K562 (cell line): ENCODE measurements around the gene CYP17A1. TPM values are rescaled to one million over a fixed set of nuclear protein-coding genes. Genes with fewer than 3 reads are reported as not detected.

ENCODE experiments used
- ATAC-seq: fragments of 200-7000 bp; cut with Tn5 transposase; 3 replicates; pipeline ENCODE4 v1.9.1; 2020; ENCODE audit warnings: moderate library complexity
- BruUV-seq: library from RNA; stranded (reverse); fragments of 400-500 nt; replicated peaks from 2 replicates; lab custom pipeline; 2021; lab: Mats Ljungman, UMichigan
- CTCF ChIA-PET: fragments of 300-600 bp; formaldehyde crosslinking; extraction: SDS; loops from one replicate; lab custom pipeline; 2021; ENCODE audit warnings: low intra/inter-chr PET ratio; lab: Yijun Ruan, JAX
- POLR2A ChIA-PET: fragments of 300-600, 350-650 bp; sonication (Branson Sonifier 250); formaldehyde crosslinking; extraction: SDS; loops from one replicate; lab custom pipeline; 2021; ENCODE audit warnings: antibody characterized with exemption, inconsistent platforms; lab: Yijun Ruan, JAX
- DNase-seq, 4 experiments: peaks; one replicate each; pipeline versions ENCODE4 v3.0.0 to v3.0.0-alpha.2; 2011 to 2018; ENCODE audit warnings: low spot score in 3 of 4, mixed read lengths in 3 of 4; ENCODE audit errors: extremely low read depth in 1 of 4
- FAIRE-seq: peaks from 2 replicates; lab custom pipeline; 2011; peaks lifted over from hg19 to GRCh38; lab: Jason Lieb, UNC
- H2AFZ ChIP-seq: 2 replicates; pipeline ENCODE4 v1.6.0; 2011; ENCODE audit warnings: low read depth, low read length, control low read depth, inconsistent platforms
- H3K27ac ChIP-seq: fragments of 200-600 bp; 3 replicates; pipeline ENCODE4 v1.8.0; 2011; ENCODE audit warnings: low read depth, mild to moderate bottlenecking, control low read depth, inconsistent platforms, low read length, moderate library complexity, mixed read lengths; ENCODE audit errors: extremely low read depth
- H3K27me3 ChIP-seq, 2 experiments: fragments of 300-600 bp in 1 of 2; 2 replicates in 1 of 2; 3 replicates in 1 of 2; pipeline versions ENCODE4 v1.6.0 to v1.8.0; 2011; ENCODE audit warnings: inconsistent platforms in 2 of 2, low read length in 2 of 2, mild to moderate bottlenecking in 1 of 2, mixed read lengths in 1 of 2, moderate library complexity in 1 of 2; ENCODE audit not compliant: control insufficient read depth in 2 of 2, insufficient read depth in 2 of 2
- H3K36me3 ChIP-seq: fragments of 300-600 bp; 3 replicates; pipeline ENCODE4 v1.8.0; 2011; ENCODE audit warnings: mild to moderate bottlenecking, low read length, inconsistent platforms; ENCODE audit not compliant: control insufficient read depth, insufficient read depth
- H3K4me1 ChIP-seq, 2 experiments: fragments of 200-600 bp in 1 of 2; replicated peaks in 1 of 2; 2 replicates in 1 of 2; 3 replicates in 1 of 2; pipeline versions ENCODE4 v1.5.1 to v1.8.0; 2011; ENCODE audit warnings: inconsistent platforms in 2 of 2, low read length in 2 of 2, mild to moderate bottlenecking in 1 of 2, mixed read lengths in 1 of 2, moderate library complexity in 1 of 2; ENCODE audit not compliant: control insufficient read depth in 2 of 2, insufficient read depth in 2 of 2
- H3K4me2 ChIP-seq: 2 replicates; pipeline ENCODE4 v1.6.1; 2011; ENCODE audit warnings: low read length, control low read depth, inconsistent platforms, mixed read lengths; ENCODE audit not compliant: insufficient read depth
- H3K4me3 ChIP-seq: fragments of 200-600 bp; sonication (generic), shearing (Covaris generic); 2 replicates; pipeline ENCODE4 v1.5.1; 2016; ENCODE audit warnings: control low read depth, inconsistent platforms
- H3K79me2 ChIP-seq: fragments of 200-600 bp; 3 replicates; pipeline ENCODE4 v1.8.0; 2011; ENCODE audit warnings: low read length, inconsistent platforms; ENCODE audit not compliant: control insufficient read depth, insufficient read depth
- H3K9ac ChIP-seq, 2 experiments: 2 replicates each; pipeline versions ENCODE4 v1.6.0 to v1.6.1; 2011; ENCODE audit warnings: low read depth in 2 of 2, low read length in 2 of 2, control low read depth in 1 of 2, inconsistent platforms in 1 of 2, mild to moderate bottlenecking in 1 of 2, mixed read lengths in 1 of 2; ENCODE audit not compliant: insufficient read depth in 1 of 2
- H3K9me1 ChIP-seq: one replicate; pipeline ENCODE4 v1.6.0; 2011; ENCODE audit warnings: inconsistent platforms, mild to moderate bottlenecking, low read length, moderate library complexity; ENCODE audit not compliant: control insufficient read depth, insufficient read depth
- H3K9me3 ChIP-seq: replicated peaks from 2 replicates; pipeline ENCODE4 v1.5.1; 2011; ENCODE audit warnings: low read depth, low read length, inconsistent platforms; ENCODE audit not compliant: control insufficient read depth, insufficient read depth
- H4K20me1 ChIP-seq: replicated peaks from 2 replicates; pipeline ENCODE4 v1.6.1; 2011; ENCODE audit warnings: low read length, inconsistent platforms, mixed read lengths; ENCODE audit not compliant: control insufficient read depth, insufficient read depth
- ADNP ChIP-seq: fragments of 200-800 bp; sonication (Bioruptor generic); IDR thresholded peaks from 2 replicates; pipeline ENCODE4 v1.6.1; 2016; ENCODE audit warnings: missing genetic modification characterization, missing compliant biosample characterization
- CBX3 ChIP-seq, 2 experiments: IDR thresholded peaks; 1 replicate in 1 of 2; 2 replicates in 1 of 2; pipeline ENCODE4 v1.6.1; 2012; ENCODE audit warnings: inconsistent platforms in 2 of 2, low read length in 2 of 2, borderline replicate concordance in 1 of 2, control low read depth in 1 of 2
- COPS2 ChIP-seq: fragments of 450-650 bp; conservative IDR thresholded peaks from 2 replicates; pipeline ENCODE4 v1.6.1; 2016; ENCODE audit warnings: mild to moderate bottlenecking, moderate library complexity
- HEY1 ChIP-seq: fragments of 250-450 bp; sonication (Bioruptor Pico); IDR thresholded peaks from 2 replicates; pipeline ENCODE4 v1.5.0; 2020; ENCODE audit warnings: mild to moderate bottlenecking, moderate library complexity, borderline replicate concordance
- IFI16 ChIP-seq: fragments of 250-450 bp; sonication (Bioruptor Pico); IDR thresholded peaks from 2 replicates; pipeline ENCODE4 v2.1.2; 2022; ENCODE audit warnings: mild to moderate bottlenecking, inconsistent platforms
- JUNB ChIP-seq: fragments of 450-650 bp; formaldehyde crosslinking; conservative IDR thresholded peaks from 2 replicates; pipeline ENCODE4 v1.4.0; 2020; ENCODE audit warnings: mild to moderate bottlenecking
- MEIS2 ChIP-seq: fragments of 450-650 bp; IDR thresholded peaks from 2 replicates; pipeline ENCODE4 v1.6.1; 2014; ENCODE audit warnings: mild to moderate bottlenecking; ENCODE audit not compliant: partially characterized antibody
- NELFE ChIP-seq: IDR thresholded peaks from 2 replicates; pipeline ENCODE4 v1.6.1; 2011; ENCODE audit warnings: mild to moderate bottlenecking; ENCODE audit not compliant: insufficient read depth, insufficient read length
- WGBS: fragments of 100-300 bp; shearing (Covaris generic); methylation state at CpG from one replicate; pipeline ENCODE4 v1.1.6; 2016; ENCODE audit warnings: low coverage, mixed read lengths; ENCODE audit not compliant: insufficient coverage; ENCODE audit errors: missing lambda C conversion rate; 5-methylcytosine and 5-hydroxymethylcytosine counted together
- in situ Hi-C: fragments of 300-500 bp; cut with MboI; formaldehyde crosslinking; loops from 4 replicates; pipeline ENCODE4 v1.15.0; 2018; ENCODE audit warnings: inconsistent platforms, mixed read lengths
- intact Hi-C: fragments of 100-400 bp; cut with micrococcal nuclease; formaldehyde crosslinking; loops from 2 replicates; pipeline ENCODE4 v1.14.2; 2022
- polyA plus RNA-seq, 8 experiments: library from polyadenylated mRNA; depleted of rRNA in 4 of 8; stranded (reverse) in 5 of 8; unstranded in 3 of 8; fragments of >200 nt; fragmentation: Nextera tagmentation in 2 of 8; fragmentation: Illumina TruSeq in 1 of 8; extraction: Ambion mirVana in 2 of 8; extraction: Trizol in 1 of 8; gene quantifications; 2 replicates each; pipeline versions ENCODE4 v1.2.1 to v1.2.3, GENCODE V29; 2011 to 2014; ENCODE audit warnings: inconsistent platforms in 1 of 8, missing spikeins in 1 of 8
- total RNA-seq, 7 experiments: library from RNA; depleted of rRNA in 6 of 7; stranded (reverse); fragments of >200 nt in 6 of 7; fragmentation: Illumina TruSeq in 2 of 7; extraction: Trizol in 2 of 7; gene quantifications; 2 replicates each; pipeline versions ENCODE4 v1.2.1 to v1.2.3, GENCODE V29; 2011 to 2021; ENCODE audit warnings: low replicate concordance in 1 of 7

CYP17A1 gene
- total and polyA plus RNA-seq, 9 of the 15 experiments (the other 6 are each of a cell fraction or from before 2014, with no cell fraction given) = 2.3 TPM; not detected in 8

GRCh38 chr10:102795453-102796406 is 41.5 kb downstream of the CYP17A1 start:
- DNase-seq = no peak

More at GRCh38 chr10:102795453-102796406, 41.5 kb downstream of the CYP17A1 start:
- FAIRE-seq = no peak
- H2AFZ ChIP-seq = no peak overlapping the region
- H3K9me3 ChIP-seq = no peaks in the 10 kb centered on the region
- no peak overlapping the region for H3K4me2 ChIP-seq
- POLR2A ChIA-PET = interaction anchor here (1.2 kb wide), 1 partner anchor 25 kb away, joined by 3 read pairs; no protein-coding TSS in a partner anchor
- in situ Hi-C loops (no loop called here), intact Hi-C loops (no loop called here)
- no peaks in the 10 kb centered on the region for H3K79me2 ChIP-seq
- peak overlapping the region in 1 of 2 experiments; percentile 23; a peak in 1 of 4 replicates for H3K9ac ChIP-seq
- ATAC-seq = no peak
- H3K27me3 ChIP-seq = no peaks in the 10 kb centered on the region
- CTCF ChIA-PET = no interaction called here
- peaks cover 9% of the 10 kb centered on the region; the same call in 1 of the 3 replicates for H3K36me3 ChIP-seq
- WGBS = 69% methylated on average over 12 of the region's 15 CpGs
- H3K27ac ChIP-seq = no peak overlapping the region
- BruUV-seq = no TSS peak
- H3K9me1 ChIP-seq = no peaks in the 10 kb centered on the region
- TF ChIP-seq JUNB (CRISPR knock-in tag) (no peak), NELFE (no peak), IFI16 (CRISPR knock-in tag) (no peak), ADNP (tag) (no peak), HEY1 (CRISPR knock-in tag) (no peak), CBX3 (IDR thresholded peaks at IDR 0.05; ENCODE audit: borderline replicate concordance in 1 of 2, low read length in 2 of 2) (no peak), MEIS2 (no peak), COPS2 (no peak)
- no peak overlapping the region for H3K4me3 ChIP-seq
- peaks cover 0 to 2% of the 10 kb centered on the region in 2 experiments; a peak in 1 of 5 replicates for H3K4me1 ChIP-seq
- H4K20me1 ChIP-seq = no peaks in the 10 kb centered on the region
